DOHH2 (cell line): Measurements from ENCODE around the gene GPSM1.

ENCODE experiments used
- CTCF ChIP-seq: fragments of 200-600 bp; sonication (generic); IDR thresholded peaks from one replicate; pipeline ENCODE4 v1.5.1; 2014; ENCODE audit warnings: antibody characterized with exemption, mild to moderate bottlenecking, low read depth, low read length; ENCODE audit not compliant: poor library complexity, severe bottlenecking
- EZH2phosphoT487 ChIP-seq: fragments of 200-600 bp; sonication (generic); IDR thresholded peaks from 2 replicates; pipeline ENCODE4 v1.6.1; 2017; ENCODE audit warnings: borderline replicate concordance, mild to moderate bottlenecking, antibody characterized with exemption, low read length, moderate library complexity, mixed read lengths

GRCh38 chr9:136377341-136378169 is 50.2 kb downstream of the GPSM1 start:
- TF ChIP-seq CTCF (no peak), EZH2phosphoT487 (no peak)
